Ovary (tissue), 9 donors: ENCODE measurements around the gene GLYR1. TPM values are rescaled to one million over a fixed set of nuclear protein-coding genes. Genes with fewer than 3 reads are reported as not detected.

ENCODE experiments used
- DNase-seq, 5 donors: peaks; one replicate each; pipeline ENCODE4 v3.0.0-alpha.2; 2019 to 2020
- H3K27ac ChIP-seq, 2 donors: fragments of 200-600 bp; one replicate each; pipeline versions ENCODE4 v1.5.1 to v1.8.0; 2019 to 2022
- H3K27me3 ChIP-seq: fragments of 200-600 bp; one replicate; pipeline ENCODE4 v1.8.0; 2022
- H3K36me3 ChIP-seq: fragments of 200-600 bp; sonication (generic); one replicate; pipeline ENCODE4 v1.5.1; 2019
- H3K4me1 ChIP-seq: one replicate; pipeline ENCODE4 v1.8.1; 2013; ENCODE audit warnings: mild to moderate bottlenecking, moderate library complexity; ENCODE audit not compliant: insufficient read depth
- H3K4me3 ChIP-seq: fragments of 200-600 bp; sonication (generic); one replicate; pipeline ENCODE4 v1.5.1; 2017
- H3K9me3 ChIP-seq, 2 donors: fragments of 200-600 bp in 1 of 2; sonication (generic) in 1 of 2; one replicate each; pipeline versions ENCODE4 v1.5.1 to v1.8.1; 2013 to 2019; ENCODE audit warnings: mild to moderate bottlenecking in 1 of 2, moderate library complexity in 1 of 2
- EP300 ChIP-seq: sonication (generic); formaldehyde crosslinking; IDR thresholded peaks from one replicate; pipeline ENCODE4 v1.6.1; 2017; ENCODE audit warnings: antibody characterized with exemption
- POLR2A ChIP-seq: fragments of 450-650 bp; IDR thresholded peaks from one replicate; pipeline ENCODE4 v1.6.1; 2017; ENCODE audit warnings: antibody characterized with exemption, mild to moderate bottlenecking, moderate library complexity
- WGBS, 3 donors: extraction: QIAGEN DNeasy Blood & Tissue Kit in 1 of 3; methylation state at CpG; one replicate each; pipeline versions ENCODE4 v1.1.5 to v1.1.7; 2013 to 2017; 5-methylcytosine and 5-hydroxymethylcytosine counted together
- intact Hi-C, 4 donors: fragments of 100-400 bp; cut with DNase I; formaldehyde crosslinking; loops; one replicate each; pipeline versions ENCODE4 v1.11.0 to v1.15.1; 2022 to 2023
- polyA plus RNA-seq, 2 donors: library from polyadenylated mRNA; stranded (reverse); fragments of 200-250 nt in 1 of 2; fragments of 350-450 nt in 1 of 2; fragmentation: Illumina TruSeq in 1 of 2; extraction: RNeasy Lipid Tissue Mini Kit (QIAGEN cat#74804) in 1 of 2; gene quantifications; one replicate each; pipeline ENCODE4 v1.2.3, GENCODE V29; 2013 to 2014
- total RNA-seq, 7 donors: library from RNA; depleted of rRNA in 2 of 7; stranded (reverse); fragments of >200 nt in 2 of 7; fragmentation: NEBNext Ultra II Directional in 3 of 7; extraction: Animal tissue kit (Norgen Biotek cat#: 25700) in 3 of 7; gene quantifications; one replicate each; pipeline versions ENCODE4 v1.1.0 to v1.2.4, GENCODE V29; 2016 to 2023
- TF ChIP-seq, protein P1 (sequence below), 3 donors: fragments of 450-650 bp in 2 of 3; fragments of 200-600 bp in 1 of 3; IDR thresholded peaks; one replicate each; pipeline versions ENCODE4 v1.5.1 to v1.8.0; 2016 to 2022; ENCODE audit warnings: antibody characterized with exemption in 3 of 3, mild to moderate bottlenecking in 1 of 3
- donor health status: DM: no; HTN: no; CAD: no; lungs with moderate emphysema.
- donor health status: DM: no; HTN: no; CAD: no.
- donor health status: Bipolar disorder and iron deficiency.
- donor health status: DM: yes; HTN: yes; CAD: no.
- donor health status: DM: no; HTN: no; CAD: no.
- donor health status: DM: yes; HTN: yes; CAD: no.

GLYR1 gene
- total and polyA plus RNA-seq, 9 donors = 30.3 to 79.5 (median 69.7) TPM

GRCh38 chr16:4825196-4825595, 21.9 kb downstream of the GLYR1 start:
- Histone ChIP-seq H3K36me3 (no peaks in the 10 kb centered on the region), H3K4me3 (no peak overlapping the region), H3K27me3 (no peaks in the 10 kb centered on the region), H3K4me1 (no peaks in the 10 kb centered on the region), H3K9me3 (no peaks in the 10 kb centered on the region), H3K27ac (no peak overlapping the region)
- TF ChIP-seq, protein P1, sequence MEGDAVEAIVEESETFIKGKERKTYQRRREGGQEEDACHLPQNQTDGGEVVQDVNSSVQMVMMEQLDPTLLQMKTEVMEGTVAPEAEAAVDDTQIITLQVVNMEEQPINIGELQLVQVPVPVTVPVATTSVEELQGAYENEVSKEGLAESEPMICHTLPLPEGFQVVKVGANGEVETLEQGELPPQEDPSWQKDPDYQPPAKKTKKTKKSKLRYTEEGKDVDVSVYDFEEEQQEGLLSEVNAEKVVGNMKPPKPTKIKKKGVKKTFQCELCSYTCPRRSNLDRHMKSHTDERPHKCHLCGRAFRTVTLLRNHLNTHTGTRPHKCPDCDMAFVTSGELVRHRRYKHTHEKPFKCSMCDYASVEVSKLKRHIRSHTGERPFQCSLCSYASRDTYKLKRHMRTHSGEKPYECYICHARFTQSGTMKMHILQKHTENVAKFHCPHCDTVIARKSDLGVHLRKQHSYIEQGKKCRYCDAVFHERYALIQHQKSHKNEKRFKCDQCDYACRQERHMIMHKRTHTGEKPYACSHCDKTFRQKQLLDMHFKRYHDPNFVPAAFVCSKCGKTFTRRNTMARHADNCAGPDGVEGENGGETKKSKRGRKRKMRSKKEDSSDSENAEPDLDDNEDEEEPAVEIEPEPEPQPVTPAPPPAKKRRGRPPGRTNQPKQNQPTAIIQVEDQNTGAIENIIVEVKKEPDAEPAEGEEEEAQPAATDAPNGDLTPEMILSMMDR (IDR thresholded peaks at IDR 0.05) = no peak
- TF ChIP-seq POLR2A (no peak), EP300 (no peak)
- no peak for DNase-seq
- intact Hi-C loops = no loop called here
- 81 to 83% (median 82%) methylated on average over 8 of the region's 8 CpGs for WGBS, 3 donors

DNA sequence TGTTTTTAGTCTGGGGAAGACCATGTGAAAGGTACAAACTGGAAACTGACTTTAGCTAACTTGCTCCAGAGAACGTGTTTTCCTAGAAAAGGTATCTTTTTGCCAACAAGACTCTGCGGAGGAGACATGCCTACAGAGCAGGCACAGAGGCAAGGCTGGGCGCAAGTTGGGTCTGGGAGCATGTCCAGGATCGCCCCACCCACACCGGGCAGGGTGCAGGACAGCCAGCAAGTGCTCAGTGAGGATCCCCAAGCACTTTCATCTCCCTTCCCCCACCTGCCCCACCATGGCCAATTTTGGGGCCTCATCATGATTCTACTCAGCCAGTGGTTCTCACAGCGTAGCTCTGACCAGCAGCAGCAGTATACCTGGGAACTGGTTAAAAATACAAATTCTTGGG, 26.4 kb downstream of the GLYR1 start:
- H3K9me3 ChIP-seq = no peaks in the 10 kb centered on the region
- H3K4me1 ChIP-seq = no peaks in the 10 kb centered on the region
- TF ChIP-seq, protein P1 (IDR thresholded peaks at IDR 0.05) = no peak
- no peak for TF ChIP-seq POLR2A
- TF ChIP-seq EP300 = no peak
- H3K27ac ChIP-seq = no peak overlapping the region
- 85 to 90% (median 87%) methylated on average over 6 of the region's 6 CpGs for WGBS, 3 donors
- H3K36me3 ChIP-seq = no peaks in the 10 kb centered on the region
- H3K27me3 ChIP-seq = no peaks in the 10 kb centered on the region
- H3K4me3 ChIP-seq = no peak overlapping the region
- intact Hi-C loops = no loop called here
- no peak for DNase-seq

- Histone ChIP-seq H3K27me3 (no peaks in the 10 kb centered on the region), H3K9me3 (no peaks in the 10 kb centered on the region), H3K4me1 (no peaks in the 10 kb centered on the region), H3K27ac (no peak overlapping the region), H3K4me3 (no peak overlapping the region), H3K36me3 (no peaks in the 10 kb centered on the region)
- intact Hi-C loops = no loop called here
- TF ChIP-seq POLR2A (no peak), EP300 (no peak)
- TF ChIP-seq, protein P1 (IDR thresholded peaks at IDR 0.05) = no peak
- 52 to 61% (median 59%) methylated on average over 16 of the region's 16 CpGs for WGBS, 3 donors
- peak in 2 of 5 donors; percentile 51 to 63 for DNase-seq
These were observed 32.4 kb downstream of the GLYR1 start for GRCh38 chr16:4814542-4815173.

- TF ChIP-seq, protein P1 (IDR thresholded peaks at IDR 0.05) = no peak
- TF ChIP-seq EP300 (no peak), POLR2A (no peak)
- Histone ChIP-seq H3K36me3 (no peaks in the 10 kb centered on the region), H3K4me3 (no peak overlapping the region), H3K9me3 (no peaks in the 10 kb centered on the region), H3K27me3 (no peaks in the 10 kb centered on the region), H3K4me1 (no peaks in the 10 kb centered on the region), H3K27ac (no peak overlapping the region)
- intact Hi-C loops = no loop called here
- DNase-seq = no peak
These were observed 33.0 kb downstream of the GLYR1 start for GRCh38 chr16:4814046-4814445.
